Esophagus muscularis mucosa (tissue), 3 donors: ENCODE results near the gene DNAJC5.

ENCODE experiments used
- POLR2A ChIP-seq: fragments of 450-650 bp; IDR thresholded peaks from one replicate; pipeline ENCODE4 v1.6.1; 2017; ENCODE audit warnings: antibody characterized with exemption, moderate library complexity, mild to moderate bottlenecking, low read depth
- TF ChIP-seq, protein P1 (sequence below), 3 experiments: fragments of 200-600 bp in 2 of 3; fragments of 450-650 bp in 1 of 3; sonication (generic) in 2 of 3; IDR thresholded peaks; one replicate each; pipeline ENCODE4 v1.5.1; 2017 to 2019; ENCODE audit warnings: antibody characterized with exemption in 3 of 3, mild to moderate bottlenecking in 2 of 3, moderate library complexity in 1 of 3

DNA sequence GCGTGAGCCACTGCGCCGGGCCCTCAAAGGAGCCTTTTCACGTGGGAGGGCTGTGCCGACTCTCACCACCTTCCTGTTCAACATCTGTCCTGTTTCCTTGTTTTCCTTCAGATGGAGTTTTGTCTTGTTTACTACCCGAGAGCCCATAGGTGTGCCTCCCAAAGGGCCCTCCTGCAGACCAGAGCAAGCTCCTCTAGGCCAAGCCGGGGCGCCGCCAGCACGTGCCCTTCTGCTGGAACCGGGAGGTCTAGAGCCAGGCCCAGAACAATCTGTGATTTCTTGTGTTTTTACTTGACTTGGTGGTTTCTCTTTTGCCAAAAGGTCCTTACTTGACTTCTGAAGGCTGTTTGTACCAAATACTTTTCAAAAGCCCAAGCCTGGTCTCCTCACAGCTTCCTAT, 8.0 kb upstream of the DNAJC5 start:
- TF ChIP-seq, protein P1, sequence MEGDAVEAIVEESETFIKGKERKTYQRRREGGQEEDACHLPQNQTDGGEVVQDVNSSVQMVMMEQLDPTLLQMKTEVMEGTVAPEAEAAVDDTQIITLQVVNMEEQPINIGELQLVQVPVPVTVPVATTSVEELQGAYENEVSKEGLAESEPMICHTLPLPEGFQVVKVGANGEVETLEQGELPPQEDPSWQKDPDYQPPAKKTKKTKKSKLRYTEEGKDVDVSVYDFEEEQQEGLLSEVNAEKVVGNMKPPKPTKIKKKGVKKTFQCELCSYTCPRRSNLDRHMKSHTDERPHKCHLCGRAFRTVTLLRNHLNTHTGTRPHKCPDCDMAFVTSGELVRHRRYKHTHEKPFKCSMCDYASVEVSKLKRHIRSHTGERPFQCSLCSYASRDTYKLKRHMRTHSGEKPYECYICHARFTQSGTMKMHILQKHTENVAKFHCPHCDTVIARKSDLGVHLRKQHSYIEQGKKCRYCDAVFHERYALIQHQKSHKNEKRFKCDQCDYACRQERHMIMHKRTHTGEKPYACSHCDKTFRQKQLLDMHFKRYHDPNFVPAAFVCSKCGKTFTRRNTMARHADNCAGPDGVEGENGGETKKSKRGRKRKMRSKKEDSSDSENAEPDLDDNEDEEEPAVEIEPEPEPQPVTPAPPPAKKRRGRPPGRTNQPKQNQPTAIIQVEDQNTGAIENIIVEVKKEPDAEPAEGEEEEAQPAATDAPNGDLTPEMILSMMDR (IDR thresholded peaks at IDR 0.05), result no peak
- TF ChIP-seq POLR2A, result no peak
